ENCODE data around the gene TBC1D2. TPM values are rescaled to one million over a fixed set of nuclear protein-coding genes. Genes with fewer than 3 reads are reported as not detected.

Gene TBC1D2
- total RNA-seq, 1 experiment from 2014 or later: 14.5 TPM

- no peak for DNase-seq (ENCODE audit: extremely low read depth, low read depth)
Observed at GRCh38 chr9:98173181-98173580, 82.3 kb downstream of the TBC1D2 start.

DNA sequence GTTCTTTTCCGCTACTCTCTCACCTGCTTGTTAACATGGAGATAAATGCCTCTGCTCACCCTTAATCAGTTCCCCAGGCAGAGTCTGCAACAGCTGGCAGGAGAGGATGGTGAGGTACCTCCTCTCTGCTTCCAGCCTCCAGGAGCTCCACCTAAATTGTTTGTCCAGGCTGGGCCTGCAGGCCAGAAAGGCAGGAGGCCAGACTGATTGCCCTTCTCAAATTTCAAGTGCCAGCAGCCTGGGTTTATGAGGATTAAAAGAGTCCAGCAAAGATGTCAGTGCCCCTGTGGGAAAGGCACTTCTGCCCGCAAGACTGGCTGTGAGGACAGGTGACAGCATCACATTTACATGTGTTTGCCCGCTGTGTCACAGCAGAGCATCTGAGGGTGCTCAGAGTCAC lies 82.8 kb downstream of the TBC1D2 start:
- DNase-seq (ENCODE audit: extremely low read depth, low read depth): no peak

DNA sequence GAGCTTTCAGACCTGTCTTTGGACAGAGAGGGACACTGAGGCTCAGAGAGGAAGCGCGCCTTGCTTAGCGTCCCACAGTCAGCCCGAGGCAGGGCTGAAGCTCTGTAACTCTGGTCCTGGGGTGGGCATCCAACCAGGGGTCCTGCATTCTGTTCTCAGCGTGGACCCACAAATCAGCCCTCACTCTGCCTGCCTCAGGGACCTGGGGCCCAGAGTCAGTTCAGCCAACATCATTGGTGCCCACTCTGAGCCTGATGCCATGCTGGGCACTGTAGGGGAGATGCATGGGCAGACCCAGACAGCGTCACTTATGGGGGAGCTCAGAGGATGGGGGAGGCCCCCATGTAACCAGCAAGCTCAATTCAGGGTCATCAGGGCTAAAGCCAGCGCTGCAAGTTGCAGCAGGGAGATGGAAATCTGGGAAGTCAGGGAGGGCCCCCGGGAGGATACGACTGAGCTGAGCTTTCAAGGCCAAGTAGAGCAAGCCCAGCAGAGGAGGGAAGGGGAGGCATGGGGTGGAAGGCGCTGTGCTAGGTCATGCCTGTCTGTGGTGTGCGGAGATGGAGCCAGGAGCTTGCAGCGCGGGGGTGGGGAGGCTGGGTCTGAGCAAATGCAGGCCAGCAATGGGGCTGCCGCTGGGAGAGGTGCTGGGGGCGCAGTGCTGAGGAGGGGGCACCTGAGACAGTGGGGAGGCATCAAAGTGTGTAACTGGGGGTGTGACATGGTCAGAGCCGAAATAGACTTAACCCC lies 84.1 kb downstream of the TBC1D2 start:
- DNase-seq (ENCODE audit: extremely low read depth, low read depth): no peak

GRCh38 chr9:98168941-98169488 lies 86.4 kb downstream of the TBC1D2 start:
- no peak for DNase-seq (ENCODE audit: extremely low read depth, low read depth)

- DNase-seq (ENCODE audit: extremely low read depth, low read depth): no peak
Observed at GRCh38 chr9:98168153-98168780, 87.2 kb downstream of the TBC1D2 start.

- DNase-seq (ENCODE audit: extremely low read depth, low read depth): no peak
Observed at GRCh38 chr9:98164912-98165311, 90.5 kb downstream of the TBC1D2 start.

DNA sequence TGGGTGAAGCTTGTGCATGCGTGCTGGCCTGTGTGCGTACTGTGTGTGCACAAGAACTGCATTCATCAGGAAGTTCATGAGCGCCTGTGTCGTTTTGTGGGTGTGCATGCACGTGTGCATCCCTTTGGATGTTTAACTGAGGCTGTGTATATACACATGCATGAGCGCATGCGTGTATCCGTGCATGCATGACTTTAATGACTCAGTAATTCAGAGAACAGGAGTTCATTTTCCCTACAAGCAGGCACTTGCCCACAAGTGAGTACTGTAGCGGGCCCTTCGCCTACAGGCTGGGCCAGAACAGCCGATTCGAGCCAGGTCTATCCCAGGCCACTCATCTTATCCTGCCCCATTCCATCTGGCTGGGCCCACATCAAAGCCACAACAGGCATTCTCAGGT lies 92.8 kb downstream of the TBC1D2 start:
- DNase-seq (ENCODE audit: extremely low read depth, low read depth): no peak

- no peak for DNase-seq (ENCODE audit: extremely low read depth, low read depth)
Observed at GRCh38 chr9:98161851-98162250, 93.6 kb downstream of the TBC1D2 start.

GRCh38 chr9:98159790-98160189 lies 95.7 kb downstream of the TBC1D2 start:
- no peak for DNase-seq (ENCODE audit: extremely low read depth, low read depth)

- DNase-seq (ENCODE audit: extremely low read depth, low read depth): no peak
Observed at GRCh38 chr9:98159301-98159700, 96.1 kb downstream of the TBC1D2 start.

GRCh38 chr9:98158071-98158831 lies 97.2 kb downstream of the TBC1D2 start:
- DNase-seq (ENCODE audit: extremely low read depth, low read depth): peak; percentile 16

GRCh38 chr9:98157372-98157771 lies 98.1 kb downstream of the TBC1D2 start:
- no peak for DNase-seq (ENCODE audit: extremely low read depth, low read depth)

DNA sequence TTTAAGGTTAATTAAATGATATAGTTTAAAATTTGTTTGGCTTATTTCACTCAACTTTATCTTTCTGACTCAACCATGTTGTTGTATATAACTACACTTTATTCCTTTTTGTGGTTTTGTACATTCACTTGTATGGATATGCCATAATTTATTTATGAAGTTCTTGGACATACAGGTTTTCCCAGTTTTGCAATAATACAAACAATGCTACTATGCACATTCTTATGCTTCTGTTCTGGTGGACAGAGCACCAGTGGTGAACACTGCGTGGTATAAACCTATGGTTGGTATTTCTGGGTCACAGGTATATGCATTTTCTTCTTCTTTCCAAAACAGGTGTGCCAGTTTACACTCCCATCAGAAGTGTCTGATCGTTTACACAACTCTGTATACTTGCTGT lies 100.8 kb downstream of the TBC1D2 start:
- no peak for DNase-seq (ENCODE audit: extremely low read depth, low read depth)

GRCh38 chr9:98152526-98152925 lies 102.9 kb downstream of the TBC1D2 start:
- DNase-seq (ENCODE audit: extremely low read depth, low read depth): no peak

DNA sequence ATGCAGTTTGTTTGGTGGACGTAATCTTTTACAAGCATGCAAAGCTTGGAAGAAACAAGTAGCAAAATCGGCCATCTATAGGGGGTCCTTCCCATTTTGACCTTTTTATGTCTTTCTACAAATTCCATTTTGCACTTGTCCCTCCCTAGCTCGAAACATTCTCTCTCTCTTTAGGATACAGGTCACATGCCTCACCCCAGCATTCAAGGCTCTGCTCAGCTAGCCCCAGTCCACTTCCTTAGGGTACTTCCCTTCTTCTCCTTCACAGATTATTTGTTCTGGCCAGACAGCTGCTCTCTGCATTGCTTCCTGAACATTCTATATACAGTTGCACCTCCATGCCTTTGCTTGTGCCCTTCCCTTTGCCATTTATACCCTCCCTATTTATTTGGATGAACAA lies 104.7 kb downstream of the TBC1D2 start:
- DNase-seq (ENCODE audit: extremely low read depth, low read depth): no peak

- no peak for DNase-seq (ENCODE audit: extremely low read depth, low read depth)
Observed at GRCh38 chr9:98150164-98150563, 105.3 kb downstream of the TBC1D2 start.

DNA sequence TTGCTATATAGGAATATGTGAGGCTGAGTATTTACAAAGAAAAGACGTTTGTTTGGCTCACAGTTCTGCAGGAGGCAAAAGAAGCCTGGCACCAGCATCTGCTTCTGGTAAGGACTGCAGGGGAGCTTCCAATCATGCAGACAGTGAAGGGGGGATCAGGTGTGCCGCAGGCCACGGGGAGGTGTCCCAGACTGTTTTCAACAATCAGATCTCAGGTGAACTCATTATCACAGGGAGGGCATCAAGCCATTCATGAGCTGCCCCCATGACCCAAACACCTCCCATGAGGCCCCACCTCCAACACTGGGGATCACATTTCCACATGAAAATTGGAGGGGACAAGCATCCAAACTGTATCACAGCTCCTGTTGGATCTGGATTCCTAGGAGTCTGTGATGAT lies 106.0 kb downstream of the TBC1D2 start:
- DNase-seq (ENCODE audit: extremely low read depth, low read depth): no peak
